HT-29 (cell line): ENCODE measurements around the gene RABGGTA. TPM values are rescaled to one million over a fixed set of nuclear protein-coding genes. Genes with fewer than 3 reads are reported as not detected.

Experiments used
- DNase-seq: peaks from one replicate; pipeline ENCODE4 v3.0.0-alpha.2; 2015; ENCODE audit warnings: low spot score
- total RNA-seq: library from RNA; depleted of rRNA; stranded (reverse); fragments of >200 nt; shearing (Covaris generic); gene quantifications from 2 replicates; pipeline ENCODE4 v1.2.3, GENCODE V29; 2014; rRNA removed

Gene RABGGTA
- 32.1 and 34.4 TPM in 2 replicates for total RNA-seq

DNA sequence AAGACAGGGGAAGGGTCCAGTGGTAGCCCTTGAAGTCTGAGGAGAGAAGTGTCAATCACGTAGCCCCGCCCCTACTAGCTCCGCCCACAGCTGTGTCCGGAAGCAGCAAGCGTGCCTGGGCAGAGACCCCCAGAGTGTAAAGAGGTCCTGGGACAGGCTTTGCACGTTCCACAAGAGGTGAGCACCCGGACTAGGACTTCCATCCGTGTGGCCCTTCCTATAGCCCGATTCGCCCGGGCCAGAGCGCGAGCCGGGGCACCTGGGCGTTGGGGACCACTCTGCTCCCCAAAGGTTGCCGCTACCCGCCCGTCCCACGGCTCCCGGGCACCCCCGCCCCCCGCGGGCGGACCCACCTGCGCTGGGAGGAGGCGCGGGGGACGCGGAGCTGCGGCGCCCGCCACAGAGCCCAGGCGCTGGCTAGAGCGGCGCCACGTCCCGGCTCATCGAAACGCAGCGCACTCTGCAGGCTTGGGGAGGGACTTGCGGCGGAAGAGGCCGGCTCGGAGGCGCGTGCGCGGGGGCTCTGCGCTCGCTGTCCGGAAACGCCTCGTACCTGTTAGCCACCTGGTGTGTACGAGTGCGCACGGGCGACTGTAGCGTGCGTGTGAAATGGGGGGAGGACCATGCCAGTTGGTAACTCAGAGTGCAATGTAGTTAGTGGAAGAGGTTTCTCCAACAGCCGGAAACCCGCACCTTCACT, at the start of gene RABGGTA:
Gene RABGGTA (minus strand): TSS at position 464 of the 700 bp plus-strand sequence. CDS start 482 bp downstream, outside the sequence.
- peak; percentile 82 for DNase-seq

- no peak for DNase-seq
Observed at GRCh38 chr14:24317141-24317928, 45.9 kb upstream of the RABGGTA start.

GRCh38 chr14:24316597-24316950, 45.2 kb upstream of the RABGGTA start:
- DNase-seq: no peak

DNA sequence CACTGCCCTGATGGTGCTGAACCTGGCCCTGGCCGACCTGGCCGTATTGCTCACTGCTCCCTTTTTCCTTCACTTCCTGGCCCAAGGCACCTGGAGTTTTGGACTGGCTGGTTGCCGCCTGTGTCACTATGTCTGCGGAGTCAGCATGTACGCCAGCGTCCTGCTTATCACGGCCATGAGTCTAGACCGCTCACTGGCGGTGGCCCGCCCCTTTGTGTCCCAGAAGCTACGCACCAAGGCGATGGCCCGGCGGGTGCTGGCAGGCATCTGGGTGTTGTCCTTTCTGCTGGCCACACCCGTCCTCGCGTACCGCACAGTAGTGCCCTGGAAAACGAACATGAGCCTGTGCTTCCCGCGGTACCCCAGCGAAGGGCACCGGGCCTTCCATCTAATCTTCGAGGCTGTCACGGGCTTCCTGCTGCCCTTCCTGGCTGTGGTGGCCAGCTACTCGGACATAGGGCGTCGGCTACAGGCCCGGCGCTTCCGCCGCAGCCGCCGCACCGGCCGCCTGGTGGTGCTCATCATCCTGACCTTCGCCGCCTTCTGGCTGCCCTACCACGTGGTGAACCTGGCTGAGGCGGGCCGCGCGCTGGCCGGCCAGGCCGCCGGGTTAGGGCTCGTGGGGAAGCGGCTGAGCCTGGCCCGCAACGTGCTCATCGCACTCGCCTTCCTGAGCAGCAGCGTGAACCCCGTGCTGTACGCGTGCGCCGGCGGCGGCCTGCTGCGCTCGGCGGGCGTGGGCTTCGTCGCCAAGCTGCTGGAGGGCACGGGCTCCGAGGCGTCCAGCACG, 44.6 kb upstream of the RABGGTA start:
- DNase-seq: peak; percentile 64

DNA sequence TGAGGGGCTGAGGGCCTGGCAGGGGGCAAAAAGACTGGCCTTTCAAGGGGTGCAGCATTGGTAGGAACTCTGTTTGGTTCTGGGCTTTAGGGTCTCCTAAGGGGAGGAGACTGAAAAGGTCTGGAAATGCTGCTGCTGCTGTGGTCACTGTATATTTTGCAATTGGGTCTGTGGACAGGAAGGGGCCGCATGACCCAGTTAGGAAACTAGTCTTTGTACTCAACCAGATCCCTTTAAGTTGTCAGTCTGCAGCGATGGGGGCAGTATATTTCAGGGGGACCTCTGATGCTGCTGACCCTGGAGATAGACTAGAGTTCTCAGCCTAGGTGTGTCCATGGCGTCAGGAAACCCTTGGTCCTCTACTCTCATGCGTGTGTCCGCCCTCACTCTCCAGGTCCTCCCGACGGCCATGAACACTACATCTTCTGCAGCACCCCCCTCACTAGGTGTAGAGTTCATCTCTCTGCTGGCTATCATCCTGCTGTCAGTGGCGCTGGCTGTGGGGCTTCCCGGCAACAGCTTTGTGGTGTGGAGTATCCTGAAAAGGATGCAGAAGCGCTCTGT, 43.9 kb upstream of the RABGGTA start:
- DNase-seq: no peak

GRCh38 chr14:24314377-24315193, 43.2 kb upstream of the RABGGTA start:
- no peak for DNase-seq

DNA sequence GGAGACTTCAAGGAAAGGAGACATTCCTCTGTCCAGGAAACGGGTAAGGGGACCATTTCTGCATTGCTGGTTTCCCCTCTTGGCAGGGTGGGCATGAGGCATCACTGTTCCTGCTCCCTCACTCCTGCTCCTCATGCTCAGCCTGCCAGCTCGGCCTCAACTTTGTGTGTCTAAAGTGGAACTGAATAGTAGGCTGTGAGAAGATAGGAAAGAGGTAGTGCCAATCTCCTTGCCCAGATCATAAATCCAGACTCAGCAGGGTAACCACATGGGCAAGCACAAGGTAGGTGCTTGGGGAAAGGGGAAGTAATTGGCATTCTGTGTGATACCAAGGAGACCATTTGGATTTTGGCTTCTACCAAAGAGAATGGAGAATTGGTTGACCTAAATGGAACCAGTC, 42.5 kb upstream of the RABGGTA start:
- no peak for DNase-seq

GRCh38 chr14:24312736-24313507, 41.5 kb upstream of the RABGGTA start:
- no peak for DNase-seq

GRCh38 chr14:24311837-24312615, 40.6 kb upstream of the RABGGTA start:
- DNase-seq: no peak

DNA sequence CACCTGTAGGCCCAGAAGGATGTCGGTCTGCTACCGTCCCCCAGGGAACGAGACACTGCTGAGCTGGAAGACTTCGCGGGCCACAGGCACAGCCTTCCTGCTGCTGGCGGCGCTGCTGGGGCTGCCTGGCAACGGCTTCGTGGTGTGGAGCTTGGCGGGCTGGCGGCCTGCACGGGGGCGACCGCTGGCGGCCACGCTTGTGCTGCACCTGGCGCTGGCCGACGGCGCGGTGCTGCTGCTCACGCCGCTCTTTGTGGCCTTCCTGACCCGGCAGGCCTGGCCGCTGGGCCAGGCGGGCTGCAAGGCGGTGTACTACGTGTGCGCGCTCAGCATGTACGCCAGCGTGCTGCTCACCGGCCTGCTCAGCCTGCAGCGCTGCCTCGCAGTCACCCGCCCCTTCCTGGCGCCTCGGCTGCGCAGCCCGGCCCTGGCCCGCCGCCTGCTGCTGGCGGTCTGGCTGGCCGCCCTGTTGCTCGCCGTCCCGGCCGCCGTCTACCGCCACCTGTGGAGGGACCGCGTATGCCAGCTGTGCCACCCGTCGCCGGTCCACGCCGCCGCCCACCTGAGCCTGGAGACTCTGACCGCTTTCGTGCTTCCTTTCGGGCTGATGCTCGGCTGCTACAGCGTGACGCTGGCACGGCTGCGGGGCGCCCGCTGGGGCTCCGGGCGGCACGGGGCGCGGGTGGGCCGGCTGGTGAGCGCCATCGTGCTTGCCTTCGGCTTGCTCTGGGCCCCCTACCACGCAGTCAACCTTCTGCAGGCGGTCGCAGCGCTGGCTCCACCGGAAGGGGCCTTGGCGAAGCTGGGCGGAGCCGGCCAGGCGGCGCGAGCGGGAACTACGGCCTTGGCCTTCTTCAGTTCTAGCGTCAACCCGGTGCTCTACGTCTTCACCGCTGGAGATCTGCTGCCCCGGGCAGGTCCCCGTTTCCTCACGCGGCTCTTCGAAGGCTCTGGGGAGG, 39.5 kb upstream of the RABGGTA start, which contains the start of gene LTB4R:
Gene LTB4R (plus strand): TSS at position 857 of the 959 bp plus-strand sequence. CDS start 4,150 bp downstream, outside the sequence.
- DNase-seq: peak; percentile 41

- DNase-seq: no peak
Observed at GRCh38 chr14:24310265-24310645, 38.9 kb upstream of the RABGGTA start.

- no peak for DNase-seq
Observed at GRCh38 chr14:24309538-24310264, 38.3 kb upstream of the RABGGTA start, which contains the start of gene LTB4R2. LTB4R2 (plus strand) TSS chr14:24310140; CDS start chr14:24310665, 525 bp downstream.

DNA sequence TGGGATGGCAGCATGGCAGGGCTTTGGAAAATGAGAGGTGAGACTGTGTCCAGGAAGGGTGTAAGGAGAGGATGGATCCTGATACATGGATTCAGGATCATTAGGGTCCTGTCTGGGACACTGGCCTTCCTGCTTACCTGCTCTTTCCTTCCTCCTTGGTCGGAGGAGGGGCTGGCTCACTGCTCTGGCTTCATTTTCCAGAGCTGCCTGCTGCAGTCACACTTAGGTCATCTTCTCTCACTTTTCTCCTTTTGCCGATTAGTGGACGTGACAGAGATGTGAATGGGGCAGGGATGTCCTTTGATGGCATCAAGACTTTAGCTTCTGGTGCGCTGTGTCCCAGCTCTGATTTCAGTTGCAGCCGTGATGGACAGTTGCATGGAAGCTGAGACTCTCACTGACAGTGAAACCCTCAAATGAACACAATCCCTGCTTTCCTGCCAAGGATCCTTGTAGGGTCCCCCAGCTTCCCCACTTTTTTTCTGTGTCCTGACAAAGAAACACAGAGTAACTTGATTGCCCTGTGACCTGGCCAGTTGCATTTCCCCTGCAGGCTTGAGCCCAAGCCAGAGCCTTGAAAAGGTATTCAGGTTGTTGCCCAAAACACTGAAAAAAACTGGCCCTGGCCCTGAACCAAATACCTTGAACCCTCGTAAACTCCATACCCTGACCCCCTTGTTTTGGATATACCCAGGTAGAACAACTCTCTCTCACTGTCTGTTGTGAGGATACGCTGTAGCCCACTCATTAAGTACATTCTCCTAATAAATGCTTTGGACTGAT, 37.1 kb upstream of the RABGGTA start:
- DNase-seq: no peak

DNA sequence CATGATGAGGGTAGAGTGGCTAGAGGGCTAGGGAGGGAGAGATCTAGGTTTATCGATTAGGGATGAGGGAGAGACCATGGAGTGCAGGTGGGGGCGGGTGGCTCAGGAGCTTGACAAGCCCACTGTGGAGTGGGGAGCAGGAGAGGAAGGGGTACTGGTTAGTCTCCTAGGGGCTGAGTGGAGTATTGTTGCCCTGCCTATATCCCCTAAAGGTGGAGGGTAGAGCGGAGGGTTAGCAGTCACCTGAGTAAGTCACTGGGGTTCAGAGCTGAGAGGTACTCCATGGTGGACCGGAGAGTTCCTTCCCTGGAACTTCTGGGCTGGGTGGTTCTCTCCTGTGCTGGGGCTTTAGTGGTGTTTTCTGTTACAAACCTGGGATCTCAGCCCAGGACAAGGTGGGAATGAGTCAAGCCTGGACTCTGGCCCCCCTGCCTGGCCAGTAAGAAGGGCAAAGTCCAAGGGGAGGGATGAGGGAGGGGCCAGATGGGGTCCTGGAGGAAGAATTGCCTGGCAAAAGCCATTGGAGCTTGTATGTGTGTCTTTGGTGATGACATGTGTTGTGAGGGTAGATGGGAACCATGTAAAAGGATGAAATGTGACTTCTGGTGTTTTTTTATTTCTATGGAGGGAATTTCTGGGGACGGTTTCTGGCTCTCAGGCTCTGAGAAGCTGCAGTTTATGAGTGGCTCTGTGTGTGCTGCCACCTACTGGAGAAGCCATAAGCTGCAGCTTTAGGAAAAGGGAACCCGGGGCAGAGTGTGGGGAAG, 36.4 kb upstream of the RABGGTA start, which contains the start of gene CIDEB:
Gene CIDEB (minus strand): TSS at position 403 of the 767 bp plus-strand sequence. CDS start 119 bp downstream, at position 284.
- peak; percentile 82 for DNase-seq

DNA sequence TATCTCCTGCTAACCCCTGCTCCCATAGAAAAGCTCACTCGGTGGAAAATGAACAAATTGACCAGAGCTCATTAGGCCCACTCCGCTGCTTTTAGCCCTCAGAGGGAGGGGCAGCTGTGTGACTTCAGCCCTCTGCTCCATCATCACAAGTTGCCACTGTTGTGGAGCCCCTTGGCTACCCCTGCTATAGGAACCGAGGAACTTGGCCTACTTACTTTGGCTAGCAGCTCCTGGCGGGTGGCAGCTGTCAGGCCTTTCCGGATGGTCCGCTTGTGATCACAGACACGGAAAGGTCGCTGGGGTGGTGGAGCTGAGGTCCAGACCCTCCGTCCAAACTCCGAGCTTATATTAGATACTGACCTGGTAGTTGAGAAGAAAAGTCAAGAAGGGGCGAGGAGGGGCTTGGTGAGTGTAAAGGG, 35.8 kb upstream of the RABGGTA start:
- no peak for DNase-seq

- no peak for DNase-seq
Observed at GRCh38 chr14:24304019-24304387, 32.6 kb upstream of the RABGGTA start.
